Measurements from ENCODE around the gene VANGL1.

Gene VANGL1

GRCh38 chr1:115641762-115642167, at the start of gene VANGL1:
VANGL1 (plus strand) TSS chr1:115641970; CDS start chr1:115651414, 9,444 bp downstream.
- no peak for DNase-seq (ENCODE audit: low read depth)
- H3K4me3 ChIP-seq (ENCODE audit: low read length): peak within 1 kb of the TSS; percentile 71
- no peak for TF ChIP-seq CTCF (conservative IDR thresholded peaks at IDR 0.05; ENCODE audit: low read depth, low read length)

GRCh38 chr1:115592264-115592663, 49.5 kb upstream of the VANGL1 start:
- no peak for DNase-seq (ENCODE audit: low read depth)
- no peak for TF ChIP-seq CTCF (conservative IDR thresholded peaks at IDR 0.05; ENCODE audit: low read depth, low read length)
- no peak overlapping the region for H3K4me3 ChIP-seq (ENCODE audit: low read length)

GRCh38 chr1:115593365-115594259, 48.2 kb upstream of the VANGL1 start:
- no peak overlapping the region for H3K4me3 ChIP-seq (ENCODE audit: low read length)
- no peak for TF ChIP-seq CTCF (conservative IDR thresholded peaks at IDR 0.05; ENCODE audit: low read depth, low read length)
- DNase-seq (ENCODE audit: low read depth): no peak

- no peak for TF ChIP-seq CTCF (conservative IDR thresholded peaks at IDR 0.05; ENCODE audit: low read depth, low read length)
- no peak overlapping the region for H3K4me3 ChIP-seq (ENCODE audit: low read length)
- DNase-seq (ENCODE audit: low read depth): no peak
Observed at GRCh38 chr1:115594600-115594999, 47.2 kb upstream of the VANGL1 start.

GRCh38 chr1:115595279-115596079, 46.3 kb upstream of the VANGL1 start:
- peak; percentile 80 for DNase-seq (ENCODE audit: low read depth)
- no peak overlapping the region for H3K4me3 ChIP-seq (ENCODE audit: low read length)
- TF ChIP-seq CTCF (conservative IDR thresholded peaks at IDR 0.05; ENCODE audit: low read depth, low read length): peak; percentile 98

- no peak for DNase-seq (ENCODE audit: low read depth)
- no peak overlapping the region for H3K4me3 ChIP-seq (ENCODE audit: low read length)
- TF ChIP-seq CTCF (conservative IDR thresholded peaks at IDR 0.05; ENCODE audit: low read depth, low read length): no peak
Observed at GRCh38 chr1:115596080-115596780, 45.5 kb upstream of the VANGL1 start.

Data from retinal pigment epithelial cell (primary cell).